Natural killer cell (primary cell): Measurements from ENCODE around the gene AGR3. TPM values are rescaled to one million over a fixed set of nuclear protein-coding genes. Genes with fewer than 3 reads are reported as not detected.

Experiments
- ATAC-seq, 3 donors: fragments of 150-1000 bp in 2 of 3; fragments of 200-7000 bp in 1 of 3; cut with Tn5 transposase; 1 replicate in 1 of 3; 2 replicates in 2 of 3; pipeline ENCODE4 v1.10.0; 2021; ENCODE audit warnings: mild to moderate bottlenecking in 2 of 3, moderate library complexity in 2 of 3
- DNase-seq, 2 donors: peaks; one replicate each; pipeline versions ENCODE4 v3.0.0 to v3.0.0-alpha.2; 2013 to 2021; ENCODE audit warnings: mixed read lengths in 1 of 2
- H3K27ac ChIP-seq: one replicate; pipeline ENCODE4 v1.5.1; 2013; ENCODE audit warnings: mild to moderate bottlenecking, low read length
- H3K27me3 ChIP-seq: one replicate; pipeline ENCODE4 v1.6.1; 2013; ENCODE audit warnings: low read length; ENCODE audit not compliant: control insufficient read depth, insufficient read depth
- H3K36me3 ChIP-seq: one replicate; pipeline ENCODE4 v1.6.1; 2013; ENCODE audit warnings: low read length; ENCODE audit not compliant: control insufficient read depth, insufficient read depth
- H3K4me1 ChIP-seq: one replicate; pipeline ENCODE4 v1.6.1; 2013; ENCODE audit warnings: low read length; ENCODE audit not compliant: control insufficient read depth, insufficient read depth
- H3K4me3 ChIP-seq: one replicate; pipeline ENCODE4 v1.5.1; 2013; ENCODE audit warnings: low read length
- H3K9me3 ChIP-seq: one replicate; pipeline ENCODE4 v1.6.1; 2013; ENCODE audit warnings: low read length; ENCODE audit not compliant: control insufficient read depth, insufficient read depth
- H3K27ac Mint-ChIP-seq, 2 donors: one replicate each; pipeline ENCODE4 v1.8.0; 2022; ENCODE audit warnings: mild to moderate bottlenecking in 2 of 2, mixed read lengths in 2 of 2, moderate library complexity in 1 of 2
- H3K27me3 Mint-ChIP-seq, 2 donors: one replicate each; pipeline ENCODE4 v1.8.0; 2022; ENCODE audit warnings: low read depth in 2 of 2, mixed read lengths in 2 of 2
- H3K36me3 Mint-ChIP-seq: one replicate; pipeline ENCODE4 v1.8.0; 2022; ENCODE audit warnings: mixed read lengths
- H3K4me1 Mint-ChIP-seq, 2 donors: one replicate each; pipeline ENCODE4 v1.8.0; 2022; ENCODE audit warnings: mixed read lengths in 2 of 2
- H3K4me3 Mint-ChIP-seq: one replicate; pipeline ENCODE4 v1.8.0; 2022; ENCODE audit warnings: mild to moderate bottlenecking, moderate library complexity, mixed read lengths
- H3K9me3 Mint-ChIP-seq, 2 donors: one replicate each; pipeline ENCODE4 v1.8.0; 2022; ENCODE audit warnings: mixed read lengths in 2 of 2
- CTCF ChIP-seq: fragments of 200-600 bp; IDR thresholded peaks from one replicate; pipeline ENCODE4 v1.8.0; 2022; ENCODE audit warnings: antibody characterized with exemption
- WGBS: methylation state at CpG from one replicate; pipeline ENCODE4 v1.1.7; 2013; ENCODE audit warnings: missing lambda C conversion rate; ENCODE audit not compliant: insufficient coverage; 5-methylcytosine and 5-hydroxymethylcytosine counted together
- intact Hi-C: fragments of 100-400 bp; cut with micrococcal nuclease; formaldehyde crosslinking; loops from one replicate; pipeline ENCODE4 v1.14.2; 2022
- total RNA-seq, 4 donors: library from RNA; stranded (reverse); fragments of 120-200 nt in 1 of 4; gene quantifications; one replicate each; pipeline versions ENCODE4 v1.2.3 to v1.2.4, GENCODE V29; 2013 to 2022

The AGR3 gene
- total RNA-seq, 3 donors from 2014 or later (not counting 1 experiment from before 2014, with no cell fraction given): not detected

- 90% methylated on average over 1 of the region's 1 CpG for WGBS
- no peaks in the 10 kb centered on the region for H3K4me1 Mint-ChIP-seq
Measured at GRCh38 chr7:16916105-16916639, 34.4 kb upstream of the AGR3 start.

GRCh38 chr7:16915405-16915804, 33.6 kb upstream of the AGR3 start:
- ATAC-seq: no peak
- H3K4me3 Mint-ChIP-seq: no peak overlapping the region
- Histone ChIP-seq H3K9me3 (no peaks in the 10 kb centered on the region), H3K4me1 (no peaks in the 10 kb centered on the region), H3K27ac (no peak overlapping the region), H3K36me3 (no peaks in the 10 kb centered on the region), H3K27me3 (no peaks in the 10 kb centered on the region), H3K4me3 (no peak overlapping the region)
- no peak for TF ChIP-seq CTCF
- no peaks in the 10 kb centered on the region for H3K4me1 Mint-ChIP-seq
- H3K36me3 Mint-ChIP-seq: no peaks in the 10 kb centered on the region
- DNase-seq: no peak
- H3K27me3 Mint-ChIP-seq: no peaks in the 10 kb centered on the region
- no peak overlapping the region for H3K27ac Mint-ChIP-seq
- peaks cover 0 to 2% of the 10 kb centered on the region in 2 donors for H3K9me3 Mint-ChIP-seq
- WGBS: 60% methylated on average over 3 of the region's 4 CpGs
- intact Hi-C loops: no loop called here

More at GRCh38 chr7:16916105-16916639, 34.4 kb upstream of the AGR3 start:
- Mint-ChIP-seq H3K9me3 (no peaks in the 10 kb centered on the region), H3K27me3 (no peaks in the 10 kb centered on the region), H3K4me3 (no peak overlapping the region), H3K36me3 (no peaks in the 10 kb centered on the region), H3K27ac (no peak overlapping the region)
- intact Hi-C loops: no loop called here
- Histone ChIP-seq H3K4me3 (no peak overlapping the region), H3K27ac (no peak overlapping the region), H3K4me1 (no peaks in the 10 kb centered on the region), H3K36me3 (no peaks in the 10 kb centered on the region), H3K9me3 (no peaks in the 10 kb centered on the region), H3K27me3 (no peaks in the 10 kb centered on the region)
- no peak for TF ChIP-seq CTCF
- no peak for DNase-seq
- no peak for ATAC-seq

- 81% methylated on average over 4 of the region's 4 CpGs for WGBS
- no peaks in the 10 kb centered on the region for H3K4me1 Mint-ChIP-seq
- no peak for TF ChIP-seq CTCF
Measured at GRCh38 chr7:16914771-16915170, 33.0 kb upstream of the AGR3 start.

GRCh38 chr7:16913643-16914042, 31.9 kb upstream of the AGR3 start:
- Mint-ChIP-seq H3K4me1 (no peaks in the 10 kb centered on the region), H3K36me3 (no peaks in the 10 kb centered on the region), H3K27me3 (no peaks in the 10 kb centered on the region), H3K27ac (no peak overlapping the region), H3K4me3 (no peak overlapping the region), H3K9me3 (peaks cover 0 to 2% of the 10 kb centered on the region in 2 donors)
- H3K4me3 ChIP-seq: no peak overlapping the region
- intact Hi-C loops: no loop called here
- TF ChIP-seq CTCF: no peak
- 83% methylated on average over 5 of the region's 5 CpGs for WGBS
- no peaks in the 10 kb centered on the region for H3K27me3 ChIP-seq
- no peaks in the 10 kb centered on the region for H3K9me3 ChIP-seq
- no peak overlapping the region for H3K27ac ChIP-seq
- no peak for ATAC-seq
- H3K4me1 ChIP-seq: no peaks in the 10 kb centered on the region
- H3K36me3 ChIP-seq: no peaks in the 10 kb centered on the region
- no peak for DNase-seq

More at GRCh38 chr7:16914771-16915170, 33.0 kb upstream of the AGR3 start:
- no peaks in the 10 kb centered on the region for H3K27me3 ChIP-seq
- no peaks in the 10 kb centered on the region for H3K36me3 ChIP-seq
- H3K9me3 ChIP-seq: no peaks in the 10 kb centered on the region
- no peak overlapping the region for H3K27ac Mint-ChIP-seq
- no peak overlapping the region for H3K4me3 Mint-ChIP-seq
- peaks cover 0 to 2% of the 10 kb centered on the region in 2 donors for H3K9me3 Mint-ChIP-seq
- H3K4me3 ChIP-seq: no peak overlapping the region
- no peaks in the 10 kb centered on the region for H3K36me3 Mint-ChIP-seq
- ATAC-seq (no peak), DNase-seq (no peak)
- no peaks in the 10 kb centered on the region for H3K4me1 ChIP-seq
- H3K27ac ChIP-seq: no peak overlapping the region
- intact Hi-C loops: no loop called here
- H3K27me3 Mint-ChIP-seq: no peaks in the 10 kb centered on the region
